ENCODE results near the gene CDC14A. TPM values are rescaled to one million over a fixed set of nuclear protein-coding genes. Genes with fewer than 3 reads are reported as not detected.

CDC14A gene
- total RNA-seq, 2 experiments from 2014 or later: 24.9 to 26.7 TPM

GRCh38 chr1:100499194-100499811, 147.0 kb downstream of the CDC14A start:
- H3K27ac Mint-ChIP-seq: no peak overlapping the region
- H3K4me3 Mint-ChIP-seq: no peak overlapping the region
- H3K36me3 Mint-ChIP-seq (ENCODE audit: low read depth): peaks cover 55% of the 10 kb centered on the region
- ChIA-PET CTCF (interaction anchor here (1.0 to 1.3 kb wide), 3 partner anchors 11 to 369 kb away, joined by 3 to 4 read pairs (median 3); no protein-coding TSS in a partner anchor), POLR2A (no interaction called here)
- DNase-seq: no peak
- no peaks in the 10 kb centered on the region for H3K27me3 Mint-ChIP-seq (ENCODE audit: low read depth)
- H3K9me3 Mint-ChIP-seq (ENCODE audit: insufficient read depth): no peaks in the 10 kb centered on the region
- H3K4me1 Mint-ChIP-seq (ENCODE audit: low read depth): no peaks in the 10 kb centered on the region
- no peak for ATAC-seq

- ChIA-PET CTCF (no interaction called here), POLR2A (no interaction called here)
- Mint-ChIP-seq H3K36me3 (ENCODE audit: low read depth) (peaks cover 57% of the 10 kb centered on the region), H3K9me3 (ENCODE audit: insufficient read depth) (no peaks in the 10 kb centered on the region), H3K4me1 (ENCODE audit: low read depth) (no peaks in the 10 kb centered on the region), H3K27ac (no peak overlapping the region), H3K4me3 (no peak overlapping the region), H3K27me3 (ENCODE audit: low read depth) (no peaks in the 10 kb centered on the region)
- ATAC-seq (no peak), DNase-seq (no peak)
Measured at GRCh38 chr1:100502052-100502792, 149.9 kb downstream of the CDC14A start.

GRCh38 chr1:100506217-100506616, 153.9 kb downstream of the CDC14A start:
- H3K27ac Mint-ChIP-seq: no peak overlapping the region
- no peaks in the 10 kb centered on the region for H3K9me3 Mint-ChIP-seq (ENCODE audit: insufficient read depth)
- H3K4me3 Mint-ChIP-seq: no peak overlapping the region
- ChIA-PET CTCF (interaction anchor here (1.1 to 1.7 kb wide), 2 partner anchors 36 to 363 kb away, joined by 3 to 4 read pairs; no protein-coding TSS in a partner anchor), POLR2A (no interaction called here)
- H3K4me1 Mint-ChIP-seq (ENCODE audit: low read depth): no peaks in the 10 kb centered on the region
- DNase-seq (no peak), ATAC-seq (no peak)
- no peaks in the 10 kb centered on the region for H3K27me3 Mint-ChIP-seq (ENCODE audit: low read depth)
- H3K36me3 Mint-ChIP-seq (ENCODE audit: low read depth): peaks cover 40% of the 10 kb centered on the region

- ATAC-seq (no peak), DNase-seq (no peak)
- CTCF ChIA-PET: no interaction called here
- Mint-ChIP-seq H3K27me3 (ENCODE audit: low read depth) (no peaks in the 10 kb centered on the region), H3K9me3 (ENCODE audit: insufficient read depth) (no peaks in the 10 kb centered on the region), H3K4me3 (no peak overlapping the region), H3K4me1 (ENCODE audit: low read depth) (peaks cover 4% of the 10 kb centered on the region), H3K27ac (no peak overlapping the region), H3K36me3 (ENCODE audit: low read depth) (peaks cover 23% of the 10 kb centered on the region)
- POLR2A ChIA-PET: no interaction called here
Measured at GRCh38 chr1:100510451-100510850, 158.1 kb downstream of the CDC14A start.

DNA sequence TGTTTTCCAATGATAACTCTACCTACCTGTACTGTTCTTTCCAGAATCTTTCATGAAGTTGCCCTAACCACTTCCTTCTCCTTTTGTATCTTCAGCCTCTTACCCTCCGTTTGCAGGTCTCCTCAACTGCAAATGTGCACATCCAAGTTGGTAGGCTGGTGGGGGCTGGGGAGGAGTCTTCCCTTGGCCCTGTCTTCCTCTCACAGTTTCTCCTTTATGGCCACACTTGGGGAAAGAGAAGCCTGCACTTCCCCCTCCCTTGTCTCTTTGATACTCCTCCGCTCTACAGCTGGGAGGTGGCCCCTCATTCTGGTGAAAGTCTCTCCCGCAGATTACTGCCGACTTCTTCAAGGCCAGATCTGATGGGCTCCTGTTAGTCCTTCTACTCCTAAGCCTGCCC, 158.8 kb downstream of the CDC14A start:
- peaks cover 9% of the 10 kb centered on the region for H3K4me1 Mint-ChIP-seq (ENCODE audit: low read depth)
- H3K36me3 Mint-ChIP-seq (ENCODE audit: low read depth): peaks cover 21% of the 10 kb centered on the region
- no peak for DNase-seq
- no peak for ATAC-seq
- no peaks in the 10 kb centered on the region for H3K27me3 Mint-ChIP-seq (ENCODE audit: low read depth)
- no peak overlapping the region for H3K4me3 Mint-ChIP-seq
- no peaks in the 10 kb centered on the region for H3K9me3 Mint-ChIP-seq (ENCODE audit: insufficient read depth)
- CTCF ChIA-PET: interaction anchor here (0.8 kb wide), 1 partner anchor 32 kb away, joined by 3 read pairs; no protein-coding TSS in a partner anchor
- no peak overlapping the region for H3K27ac Mint-ChIP-seq
- POLR2A ChIA-PET: interaction anchor here (0.9 kb wide), 1 partner anchor 14 kb away, joined by 3 read pairs; no protein-coding TSS in a partner anchor

- H3K27me3 Mint-ChIP-seq (ENCODE audit: low read depth): no peaks in the 10 kb centered on the region
- H3K4me3 Mint-ChIP-seq: no peak overlapping the region
Measured at GRCh38 chr1:100511773-100512172, 159.5 kb downstream of the CDC14A start.

DNA sequence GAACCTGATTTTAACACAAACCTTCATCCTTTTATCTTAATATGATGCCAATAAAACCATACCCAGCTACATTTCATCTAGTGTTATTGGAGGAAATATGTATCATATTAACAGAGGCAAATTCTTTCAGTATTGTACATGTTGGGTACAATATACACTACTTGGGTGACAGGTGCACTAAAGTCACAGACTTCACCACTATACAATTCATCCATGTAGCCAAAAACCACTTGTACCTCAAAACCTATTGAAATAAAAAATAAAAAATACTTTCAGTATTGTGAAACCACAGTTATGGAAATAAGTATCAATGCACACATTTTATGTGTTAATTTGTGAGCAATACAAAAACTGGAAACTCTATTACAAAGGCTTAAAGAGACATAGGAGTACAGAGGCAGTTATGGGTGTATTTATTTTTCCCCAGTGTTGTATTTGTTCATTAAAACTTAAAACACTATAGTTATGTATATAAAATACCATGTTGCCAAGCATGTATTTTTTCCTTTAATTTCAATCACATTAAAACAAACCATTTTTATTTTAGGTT, 160.6 kb downstream of the CDC14A start:
- Mint-ChIP-seq H3K27ac (no peak overlapping the region), H3K9me3 (ENCODE audit: insufficient read depth) (no peaks in the 10 kb centered on the region), H3K4me1 (ENCODE audit: low read depth) (peaks cover 12% of the 10 kb centered on the region), H3K4me3 (no peak overlapping the region), H3K36me3 (ENCODE audit: low read depth) (peaks cover 18% of the 10 kb centered on the region), H3K27me3 (ENCODE audit: low read depth) (no peaks in the 10 kb centered on the region)
- DNase-seq (no peak), ATAC-seq (no peak)
- POLR2A ChIA-PET: no interaction called here
- CTCF ChIA-PET: interaction anchor here (1.5 kb wide), 1 partner anchor 14 kb away, joined by 3 read pairs; no protein-coding TSS in a partner anchor

More at GRCh38 chr1:100511773-100512172, 159.5 kb downstream of the CDC14A start:
- H3K36me3 Mint-ChIP-seq (ENCODE audit: low read depth): peaks cover 18% of the 10 kb centered on the region
- ATAC-seq: no peak
- no peak for DNase-seq
- H3K4me1 Mint-ChIP-seq (ENCODE audit: low read depth): peaks cover 12% of the 10 kb centered on the region
- ChIA-PET POLR2A (interaction anchor here (0.9 kb wide), 1 partner anchor 13 kb away, joined by 3 read pairs; no protein-coding TSS in a partner anchor), CTCF (interaction anchor here (0.8 to 1.5 kb wide), 2 partner anchors 13 to 32 kb away, joined by 3 read pairs; no protein-coding TSS in a partner anchor)
- H3K9me3 Mint-ChIP-seq (ENCODE audit: insufficient read depth): no peaks in the 10 kb centered on the region
- no peak overlapping the region for H3K27ac Mint-ChIP-seq

- H3K4me1 Mint-ChIP-seq (ENCODE audit: low read depth): peaks cover 12% of the 10 kb centered on the region
- no peaks in the 10 kb centered on the region for H3K27me3 Mint-ChIP-seq (ENCODE audit: low read depth)
- H3K9me3 Mint-ChIP-seq (ENCODE audit: insufficient read depth): no peaks in the 10 kb centered on the region
- ChIA-PET CTCF (interaction anchor here (1.2 to 1.5 kb wide), 3 partner anchors 53 to 352 kb away, joined by 3 read pairs; no protein-coding TSS in a partner anchor), POLR2A (no interaction called here)
- H3K4me3 Mint-ChIP-seq: no peak overlapping the region
- ATAC-seq (no peak), DNase-seq (no peak)
- H3K36me3 Mint-ChIP-seq (ENCODE audit: low read depth): peaks cover 16% of the 10 kb centered on the region
- no peak overlapping the region for H3K27ac Mint-ChIP-seq
Measured at GRCh38 chr1:100516857-100517256, 164.6 kb downstream of the CDC14A start.

DNA sequence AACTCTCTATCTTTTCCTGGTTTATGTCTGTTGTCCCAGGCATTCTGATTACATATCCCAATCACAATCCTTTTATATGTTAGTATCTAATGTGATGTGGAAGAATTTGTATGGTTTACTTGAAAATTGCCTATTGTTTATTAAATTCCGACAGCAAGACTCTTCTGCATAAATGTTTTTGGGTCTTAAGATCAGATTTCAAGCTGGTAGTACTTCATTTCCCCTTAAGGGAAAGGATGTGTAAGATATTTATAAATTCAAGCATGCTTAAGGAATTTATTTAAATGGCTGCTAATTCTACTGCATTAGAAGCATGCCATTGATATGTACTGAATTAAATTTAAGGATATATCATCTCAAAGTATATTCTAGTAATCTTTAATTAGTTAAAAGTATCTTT, 165.2 kb downstream of the CDC14A start:
- Mint-ChIP-seq H3K4me1 (ENCODE audit: low read depth) (peaks cover 13% of the 10 kb centered on the region), H3K27me3 (ENCODE audit: low read depth) (no peaks in the 10 kb centered on the region), H3K27ac (no peak overlapping the region), H3K4me3 (no peak overlapping the region), H3K36me3 (ENCODE audit: low read depth) (peaks cover 16% of the 10 kb centered on the region), H3K9me3 (ENCODE audit: insufficient read depth) (no peaks in the 10 kb centered on the region)
- POLR2A ChIA-PET: no interaction called here
- no peak for DNase-seq
- CTCF ChIA-PET: interaction anchor here (1.3 to 1.5 kb wide), 2 partner anchors 53 to 351 kb away, joined by 3 read pairs; no protein-coding TSS in a partner anchor
- no peak for ATAC-seq

- ChIA-PET POLR2A (no interaction called here), CTCF (interaction anchor here (1.3 to 1.5 kb wide), 2 partner anchors 54 to 350 kb away, joined by 3 read pairs; no protein-coding TSS in a partner anchor)
- ATAC-seq (no peak), DNase-seq (no peak)
- H3K4me3 Mint-ChIP-seq: no peak overlapping the region
- H3K27me3 Mint-ChIP-seq (ENCODE audit: low read depth): no peaks in the 10 kb centered on the region
- H3K27ac Mint-ChIP-seq: no peak overlapping the region
- peaks cover 16% of the 10 kb centered on the region for H3K4me1 Mint-ChIP-seq (ENCODE audit: low read depth)
- no peaks in the 10 kb centered on the region for H3K9me3 Mint-ChIP-seq (ENCODE audit: insufficient read depth)
- peaks cover 16% of the 10 kb centered on the region for H3K36me3 Mint-ChIP-seq (ENCODE audit: low read depth)
Measured at GRCh38 chr1:100518023-100518422, 165.7 kb downstream of the CDC14A start.

GRCh38 chr1:100523038-100523652, 170.8 kb downstream of the CDC14A start:
- ChIA-PET POLR2A (interaction anchor here (0.6 kb wide), 1 partner anchor 314 kb away, joined by 3 read pairs; no protein-coding TSS in a partner anchor), CTCF (interaction anchor here (1.7 to 1.8 kb wide), 2 partner anchors 10 to 346 kb away, joined by 4 to 5 read pairs; no protein-coding TSS in a partner anchor)
- DNase-seq (no peak), ATAC-seq (no peak)
- H3K27ac Mint-ChIP-seq: no peak overlapping the region
- H3K27me3 Mint-ChIP-seq (ENCODE audit: low read depth): peaks cover 2% of the 10 kb centered on the region
- H3K4me3 Mint-ChIP-seq: no peak overlapping the region
- H3K4me1 Mint-ChIP-seq (ENCODE audit: low read depth): peaks cover 4% of the 10 kb centered on the region
- peaks cover 6% of the 10 kb centered on the region for H3K36me3 Mint-ChIP-seq (ENCODE audit: low read depth)
- H3K9me3 Mint-ChIP-seq (ENCODE audit: insufficient read depth): no peaks in the 10 kb centered on the region
